Measurements from ENCODE around the gene RC3H1. TPM values are rescaled to one million over a fixed set of nuclear protein-coding genes. Genes with fewer than 3 reads are reported as not detected.

RC3H1 gene
- polyA plus RNA-seq, 1 of the 3 experiments (the other 2 are of a cell fraction), result 2.9 TPM

GRCh38 chr1:173884701-173885100 is 137.5 kb downstream of the RC3H1 start (continued):
- TF ChIP-seq, protein P1, sequence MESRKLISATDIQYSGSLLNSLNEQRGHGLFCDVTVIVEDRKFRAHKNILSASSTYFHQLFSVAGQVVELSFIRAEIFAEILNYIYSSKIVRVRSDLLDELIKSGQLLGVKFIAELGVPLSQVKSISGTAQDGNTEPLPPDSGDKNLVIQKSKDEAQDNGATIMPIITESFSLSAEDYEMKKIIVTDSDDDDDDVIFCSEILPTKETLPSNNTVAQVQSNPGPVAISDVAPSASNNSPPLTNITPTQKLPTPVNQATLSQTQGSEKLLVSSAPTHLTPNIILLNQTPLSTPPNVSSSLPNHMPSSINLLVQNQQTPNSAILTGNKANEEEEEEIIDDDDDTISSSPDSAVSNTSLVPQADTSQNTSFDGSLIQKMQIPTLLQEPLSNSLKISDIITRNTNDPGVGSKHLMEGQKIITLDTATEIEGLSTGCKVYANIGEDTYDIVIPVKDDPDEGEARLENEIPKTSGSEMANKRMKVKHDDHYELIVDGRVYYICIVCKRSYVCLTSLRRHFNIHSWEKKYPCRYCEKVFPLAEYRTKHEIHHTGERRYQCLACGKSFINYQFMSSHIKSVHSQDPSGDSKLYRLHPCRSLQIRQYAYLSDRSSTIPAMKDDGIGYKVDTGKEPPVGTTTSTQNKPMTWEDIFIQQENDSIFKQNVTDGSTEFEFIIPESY (IDR thresholded peaks at IDR 0.05; ENCODE audit: borderline replicate concordance, low read depth), result no peak
- no peak for TF ChIP-seq YY1 (IDR thresholded peaks at IDR 0.05; ENCODE audit: low read depth)
- no peak for TF ChIP-seq CHD2 (IDR thresholded peaks at IDR 0.05; ENCODE audit: low read length, partially characterized antibody)
- no peak for TF ChIP-seq TEAD4 (IDR thresholded peaks at IDR 0.05; ENCODE audit: borderline replicate concordance, insufficient read depth)
- TF ChIP-seq FOSL2 (IDR thresholded peaks at IDR 0.05; ENCODE audit: borderline replicate concordance, low read depth), result no peak
- TF ChIP-seq, protein P2, sequence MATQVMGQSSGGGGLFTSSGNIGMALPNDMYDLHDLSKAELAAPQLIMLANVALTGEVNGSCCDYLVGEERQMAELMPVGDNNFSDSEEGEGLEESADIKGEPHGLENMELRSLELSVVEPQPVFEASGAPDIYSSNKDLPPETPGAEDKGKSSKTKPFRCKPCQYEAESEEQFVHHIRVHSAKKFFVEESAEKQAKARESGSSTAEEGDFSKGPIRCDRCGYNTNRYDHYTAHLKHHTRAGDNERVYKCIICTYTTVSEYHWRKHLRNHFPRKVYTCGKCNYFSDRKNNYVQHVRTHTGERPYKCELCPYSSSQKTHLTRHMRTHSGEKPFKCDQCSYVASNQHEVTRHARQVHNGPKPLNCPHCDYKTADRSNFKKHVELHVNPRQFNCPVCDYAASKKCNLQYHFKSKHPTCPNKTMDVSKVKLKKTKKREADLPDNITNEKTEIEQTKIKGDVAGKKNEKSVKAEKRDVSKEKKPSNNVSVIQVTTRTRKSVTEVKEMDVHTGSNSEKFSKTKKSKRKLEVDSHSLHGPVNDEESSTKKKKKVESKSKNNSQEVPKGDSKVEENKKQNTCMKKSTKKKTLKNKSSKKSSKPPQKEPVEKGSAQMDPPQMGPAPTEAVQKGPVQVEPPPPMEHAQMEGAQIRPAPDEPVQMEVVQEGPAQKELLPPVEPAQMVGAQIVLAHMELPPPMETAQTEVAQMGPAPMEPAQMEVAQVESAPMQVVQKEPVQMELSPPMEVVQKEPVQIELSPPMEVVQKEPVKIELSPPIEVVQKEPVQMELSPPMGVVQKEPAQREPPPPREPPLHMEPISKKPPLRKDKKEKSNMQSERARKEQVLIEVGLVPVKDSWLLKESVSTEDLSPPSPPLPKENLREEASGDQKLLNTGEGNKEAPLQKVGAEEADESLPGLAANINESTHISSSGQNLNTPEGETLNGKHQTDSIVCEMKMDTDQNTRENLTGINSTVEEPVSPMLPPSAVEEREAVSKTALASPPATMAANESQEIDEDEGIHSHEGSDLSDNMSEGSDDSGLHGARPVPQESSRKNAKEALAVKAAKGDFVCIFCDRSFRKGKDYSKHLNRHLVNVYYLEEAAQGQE (IDR thresholded peaks at IDR 0.05; ENCODE audit: low read depth, low read length), result no peak
- TF ChIP-seq FOXM1 (IDR thresholded peaks at IDR 0.05; ENCODE audit: low read depth), result no peak
- no peak for TF ChIP-seq FOXJ3 (CRISPR knock-in tag; IDR thresholded peaks at IDR 0.05)
- TF ChIP-seq EP300 (IDR thresholded peaks at IDR 0.05; ENCODE audit: borderline replicate concordance in 1 of 2, low read depth in 1 of 2, low read length in 1 of 2), result no peak

Small RNA genes within 50 kb of the gene (small RNA-seq; reads per million reads assigned to genes)
- gene RNA5SP67 (0 to 0.93 (median 0) reads per million in 7 experiments), gene RNA5SP68 (0 to 0.79 (median 0) reads per million in 7 experiments)

Other genes starting within 250 kb of the RC3H1 start
- gene DARS2, start 197.7 kb downstream of the RC3H1 start, polyA plus RNA-seq (2012; rRNA removed), result 17.1 and 22.1 TPM in 2 replicates
- 4.0 and 6.9 TPM in 2 replicates for gene CENPL, start 197.5 kb downstream of the RC3H1 start, polyA plus RNA-seq (2012; rRNA removed)
- 961 and 1,422 TPM in 2 replicates for gene GAS5, start 154.4 kb downstream of the RC3H1 start, polyA plus RNA-seq (2012; rRNA removed)
- 0.89 and 1.2 TPM in 2 replicates for gene ZBTB37, start 154.0 kb downstream of the RC3H1 start, polyA plus RNA-seq (2012; rRNA removed)
- gene SERPINC1, start 105.0 kb downstream of the RC3H1 start, polyA plus RNA-seq (2012; rRNA removed), result 0.05 and 0.08 TPM in 2 replicates
- 7.2 and 10.5 TPM in 2 replicates for gene RABGAP1L, start 137.2 kb upstream of the RC3H1 start, polyA plus RNA-seq (2012; rRNA removed)